DND-41 (cell line): ENCODE measurements around the gene LRRC57.

Experiments used
- ATAC-seq: fragments of 200-7000 bp; cut with Tn5 transposase; 3 replicates; pipeline ENCODE4 v1.9.1; 2021; ENCODE audit warnings: low read depth; ENCODE audit not compliant: insufficient read depth
- DNase-seq: peaks from one replicate; pipeline ENCODE4 v3.0.0-alpha.2; 2020
- H2AFZ ChIP-seq: 2 replicates; pipeline ENCODE4 v1.6.0; 2012; ENCODE audit warnings: low read depth, low read length
- H3K27ac ChIP-seq: 2 replicates; pipeline ENCODE4 v1.5.1; 2012; ENCODE audit warnings: low read length, inconsistent platforms
- H3K27me3 ChIP-seq: fragments of 200-600 bp; sonication (generic); 2 replicates; pipeline ENCODE4 v1.6.0; 2012; ENCODE audit warnings: low read length, mild to moderate bottlenecking, inconsistent platforms; ENCODE audit not compliant: insufficient read depth, poor library complexity
- H3K36me3 ChIP-seq: 2 replicates; pipeline ENCODE4 v1.5.1; 2012; ENCODE audit warnings: low read length, inconsistent platforms; ENCODE audit not compliant: insufficient read depth
- H3K4me1 ChIP-seq: 2 replicates; pipeline ENCODE4 v1.5.1; 2012; ENCODE audit warnings: mild to moderate bottlenecking, low read length; ENCODE audit not compliant: insufficient read depth
- H3K4me2 ChIP-seq: 2 replicates; pipeline ENCODE4 v1.6.0; 2012; ENCODE audit warnings: mild to moderate bottlenecking, moderate library complexity, low read length, inconsistent platforms; ENCODE audit not compliant: insufficient read depth
- H3K4me3 ChIP-seq, 2 experiments: fragments of 200-600 bp in 1 of 2; shearing (Covaris generic) in 1 of 2; 2 replicates each; pipeline ENCODE4 v1.5.1; 2012 to 2016; ENCODE audit warnings: inconsistent platforms in 2 of 2, low read length in 2 of 2, mild to moderate bottlenecking in 2 of 2, low read depth in 1 of 2, moderate library complexity in 1 of 2
- H3K79me2 ChIP-seq: 2 replicates; pipeline ENCODE4 v1.6.0; 2012; ENCODE audit warnings: low read length, inconsistent platforms; ENCODE audit not compliant: insufficient read depth
- H3K9ac ChIP-seq: 2 replicates; pipeline ENCODE4 v1.6.0; 2012; ENCODE audit warnings: low read depth, mild to moderate bottlenecking, inconsistent platforms, low read length, moderate library complexity
- H3K9me3 ChIP-seq: 2 replicates; pipeline ENCODE4 v1.5.1; 2012; ENCODE audit warnings: low read length, moderate library complexity, mild to moderate bottlenecking, inconsistent platforms; ENCODE audit not compliant: insufficient read depth, severe bottlenecking
- H4K20me1 ChIP-seq: 2 replicates; pipeline ENCODE4 v1.6.0; 2012; ENCODE audit warnings: low read length; ENCODE audit not compliant: insufficient read depth
- CTCF ChIP-seq: IDR thresholded peaks from 2 replicates; pipeline ENCODE4 v1.5.1; 2012; ENCODE audit warnings: borderline replicate concordance, low read length, moderate library complexity, mild to moderate bottlenecking; ENCODE audit not compliant: poor library complexity, severe bottlenecking; ENCODE audit errors: extremely low read depth
- EZH2 ChIP-seq: IDR thresholded peaks from 3 replicates; pipeline ENCODE4 v1.6.1; 2012; ENCODE audit warnings: borderline replicate concordance, low read depth, mild to moderate bottlenecking, moderate library complexity, low read length, inconsistent platforms; ENCODE audit not compliant: severe bottlenecking

LRRC57 gene

GRCh38 chr15:42544853-42545629 is 3.6 kb downstream of the LRRC57 start:
- Histone ChIP-seq H3K4me1 (peaks cover 30% of the 10 kb centered on the region), H3K79me2 (peaks cover 33% of the 10 kb centered on the region), H2AFZ (no peak overlapping the region), H3K27me3 (no peaks in the 10 kb centered on the region), H3K9me3 (no peaks in the 10 kb centered on the region), H3K9ac (no peak overlapping the region), H3K27ac (no peak overlapping the region), H4K20me1 (no peaks in the 10 kb centered on the region), H3K4me3 (no peak overlapping the region), H3K4me2 (no peak overlapping the region), H3K36me3 (peaks cover 30% of the 10 kb centered on the region)
- ATAC-seq (no peak), DNase-seq (no peak)
- no peak for TF ChIP-seq EZH2
- no peak for TF ChIP-seq CTCF

DNA sequence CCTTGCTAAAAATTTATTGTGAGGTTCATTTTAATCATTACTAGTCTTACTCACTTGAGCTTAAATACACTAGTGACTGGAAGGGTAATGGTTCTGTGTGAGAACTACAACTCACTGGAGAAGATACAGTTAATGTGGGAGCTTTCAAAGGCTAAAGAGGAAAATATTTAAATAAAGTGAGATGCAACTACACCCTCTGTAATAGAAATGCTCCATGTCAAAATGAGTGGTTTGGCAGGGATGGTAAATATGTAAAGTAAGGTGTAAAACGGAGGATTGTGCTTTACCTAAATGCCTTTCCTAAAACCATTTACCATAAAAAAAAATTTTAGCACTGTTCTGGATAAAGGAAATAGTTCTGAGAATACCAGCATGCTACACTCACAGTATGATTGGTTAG is 15.3 kb downstream of the LRRC57 start:
- no peaks in the 10 kb centered on the region for H4K20me1 ChIP-seq
- ATAC-seq (no peak), DNase-seq (no peak)
- H3K27ac ChIP-seq = no peak overlapping the region
- H3K4me3 ChIP-seq = no peak overlapping the region
- no peaks in the 10 kb centered on the region for H3K4me1 ChIP-seq
- H3K4me2 ChIP-seq = no peak overlapping the region
- no peak overlapping the region for H2AFZ ChIP-seq
- H3K79me2 ChIP-seq = no peaks in the 10 kb centered on the region
- H3K36me3 ChIP-seq = peaks cover 38% of the 10 kb centered on the region; the same call in 1 of the 2 replicates
- H3K9ac ChIP-seq = no peak overlapping the region
- TF ChIP-seq EZH2 (no peak), CTCF (no peak)
- H3K9me3 ChIP-seq = no peaks in the 10 kb centered on the region
- H3K27me3 ChIP-seq = no peaks in the 10 kb centered on the region

DNA sequence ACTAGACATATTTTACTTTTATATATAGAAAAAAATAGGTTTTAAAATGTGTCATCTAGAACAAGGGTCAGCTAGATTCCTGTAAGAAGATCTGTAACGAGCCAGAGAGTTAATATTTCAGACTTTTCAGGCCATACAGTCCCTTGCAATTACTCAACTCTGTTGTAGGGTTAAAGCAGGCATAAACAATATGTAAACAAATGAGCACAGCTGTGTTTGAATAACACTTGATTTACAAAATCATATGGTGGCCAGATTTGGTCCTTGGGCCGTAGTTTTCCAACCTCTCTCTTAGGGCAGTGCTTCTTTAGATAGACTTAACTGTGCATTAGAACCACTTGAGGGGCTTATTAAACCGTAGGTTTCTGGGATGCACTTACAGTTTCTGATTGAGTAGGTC is 19.6 kb downstream of the LRRC57 start:
- H3K27me3 ChIP-seq = no peaks in the 10 kb centered on the region
- no peak overlapping the region for H3K9ac ChIP-seq
- no peak for TF ChIP-seq EZH2
- TF ChIP-seq CTCF = no peak
- DNase-seq (no peak), ATAC-seq (no peak)
- H2AFZ ChIP-seq = no peak overlapping the region
- H3K79me2 ChIP-seq = no peaks in the 10 kb centered on the region
- H3K36me3 ChIP-seq = peaks cover 41% of the 10 kb centered on the region; the same call in 1 of the 2 replicates
- H3K4me1 ChIP-seq = no peaks in the 10 kb centered on the region
- H3K9me3 ChIP-seq = no peaks in the 10 kb centered on the region
- H3K27ac ChIP-seq = no peak overlapping the region
- no peaks in the 10 kb centered on the region for H4K20me1 ChIP-seq
- H3K4me3 ChIP-seq = no peak overlapping the region
- no peak overlapping the region for H3K4me2 ChIP-seq
